A673 (cell line): ENCODE data around the gene CTDNEP1. TPM values are rescaled to one million over a fixed set of nuclear protein-coding genes. Genes with fewer than 3 reads are reported as not detected.

Source experiments
- BruUV-seq: library from RNA; stranded (reverse); fragments of 400-500 nt; replicated peaks from 2 replicates; lab custom pipeline; 2021; lab: Mats Ljungman, UMichigan
- CTCF ChIA-PET: fragments of 300-600 bp; sonication (Branson Sonifier 250); formaldehyde crosslinking; loops from one replicate; lab custom pipeline; 2022; ENCODE audit warnings: antibody characterized with exemption; lab: Charles Lee
- POLR2A ChIA-PET: fragments of 300-600 bp; sonication (Branson Sonifier 250); formaldehyde crosslinking; loops from one replicate; lab custom pipeline; 2022; ENCODE audit warnings: antibody characterized with exemption; ENCODE audit not compliant: low non-redundant PET; lab: Charles Lee
- DNase-seq: peaks from one replicate; pipeline ENCODE4 v3.0.0-alpha.2; 2015; ENCODE audit warnings: low spot score
- H3K27ac ChIP-seq: fragments of 200-600 bp; sonication (generic); 2 replicates; pipeline ENCODE4 v1.5.1; 2016; ENCODE audit warnings: mixed run types, low read depth, mild to moderate bottlenecking, mixed read lengths, antibody characterized with exemption, low read length; ENCODE audit not compliant: poor library complexity, severe bottlenecking
- H3K27me3 ChIP-seq: fragments of 200-600 bp; sonication (generic); replicated peaks from 2 replicates; pipeline ENCODE4 v1.6.1; 2017; ENCODE audit warnings: mixed run types, low read depth, mild to moderate bottlenecking, mixed read lengths, antibody characterized with exemption, low read length; ENCODE audit not compliant: insufficient read depth, poor library complexity
- H3K36me3 ChIP-seq: fragments of 200-600 bp; sonication (generic); 2 replicates; pipeline ENCODE4 v1.6.1; 2016; ENCODE audit warnings: mixed run types, mild to moderate bottlenecking, mixed read lengths, antibody characterized with exemption, low read length; ENCODE audit not compliant: insufficient read depth, poor library complexity, severe bottlenecking
- H3K4me1 ChIP-seq: fragments of 200-600 bp; sonication (generic); 2 replicates; pipeline ENCODE4 v1.6.1; 2017; ENCODE audit warnings: mixed run types, mild to moderate bottlenecking, mixed read lengths, antibody characterized with exemption, low read length; ENCODE audit not compliant: insufficient read depth, poor library complexity, severe bottlenecking
- H3K4me3 ChIP-seq: fragments of 200-600 bp; sonication (generic); 2 replicates; pipeline ENCODE4 v1.5.1; 2016; ENCODE audit warnings: low read depth, mixed run types, mild to moderate bottlenecking, mixed read lengths, low read length; ENCODE audit not compliant: poor library complexity, severe bottlenecking
- H3K9me3 ChIP-seq: fragments of 200-600 bp; sonication (generic); 2 replicates; pipeline ENCODE4 v1.6.1; 2016; ENCODE audit warnings: mixed run types, low read depth, mild to moderate bottlenecking, mixed read lengths, antibody characterized with exemption, low read length; ENCODE audit not compliant: poor library complexity, severe bottlenecking
- CTCF ChIP-seq: fragments of 300-800, 200-600 bp; sonication (generic); conservative IDR thresholded peaks from 2 replicates; pipeline ENCODE4 v1.5.1; 2017; ENCODE audit warnings: low read depth, mild to moderate bottlenecking, antibody characterized with exemption, low read length, moderate library complexity, mixed read lengths
- EZH2 ChIP-seq: fragments of 200-600 bp; sonication (generic); IDR thresholded peaks from 2 replicates; pipeline ENCODE4 v1.6.1; 2017; ENCODE audit warnings: borderline replicate concordance, low read depth, mild to moderate bottlenecking, mixed read lengths, antibody characterized with exemption, low read length; ENCODE audit not compliant: poor library complexity, severe bottlenecking
- intact Hi-C: fragments of 100-400 bp; cut with micrococcal nuclease; formaldehyde crosslinking; loops from one replicate; pipeline ENCODE4 v1.10.0; 2022; ENCODE audit not compliant: unreplicated experiment
- total RNA-seq: library from RNA; stranded (reverse); gene quantifications from 2 replicates; pipeline ENCODE4 v1.2.3, GENCODE V29; 2021

CTDNEP1 gene
- total RNA-seq, 1 experiment from 2014 or later = 175 TPM

GRCh38 chr17:7238420-7239090 lies 13.0 kb downstream of the CTDNEP1 start:
- POLR2A ChIA-PET = interaction anchor here (0.6 kb wide), 1 partner anchor 340 kb away, joined by 12 read pairs; no protein-coding TSS in a partner anchor
- CTCF ChIA-PET = interaction anchor here (1.5 kb wide), 1 partner anchor 18 kb away, joined by 5 read pairs; no protein-coding TSS in a partner anchor
- Histone ChIP-seq H3K36me3 (peaks cover 39% of the 10 kb centered on the region), H3K4me3 (peak overlapping the region; percentile 96), H3K27me3 (no peaks in the 10 kb centered on the region), H3K27ac (peak overlapping the region; percentile 95), H3K4me1 (peaks cover 41% of the 10 kb centered on the region), H3K9me3 (no peaks in the 10 kb centered on the region)
- intact Hi-C loops = no loop called here
- no peak for DNase-seq
- BruUV-seq = no TSS peak
- TF ChIP-seq CTCF (no peak), EZH2 (no peak)

DNA sequence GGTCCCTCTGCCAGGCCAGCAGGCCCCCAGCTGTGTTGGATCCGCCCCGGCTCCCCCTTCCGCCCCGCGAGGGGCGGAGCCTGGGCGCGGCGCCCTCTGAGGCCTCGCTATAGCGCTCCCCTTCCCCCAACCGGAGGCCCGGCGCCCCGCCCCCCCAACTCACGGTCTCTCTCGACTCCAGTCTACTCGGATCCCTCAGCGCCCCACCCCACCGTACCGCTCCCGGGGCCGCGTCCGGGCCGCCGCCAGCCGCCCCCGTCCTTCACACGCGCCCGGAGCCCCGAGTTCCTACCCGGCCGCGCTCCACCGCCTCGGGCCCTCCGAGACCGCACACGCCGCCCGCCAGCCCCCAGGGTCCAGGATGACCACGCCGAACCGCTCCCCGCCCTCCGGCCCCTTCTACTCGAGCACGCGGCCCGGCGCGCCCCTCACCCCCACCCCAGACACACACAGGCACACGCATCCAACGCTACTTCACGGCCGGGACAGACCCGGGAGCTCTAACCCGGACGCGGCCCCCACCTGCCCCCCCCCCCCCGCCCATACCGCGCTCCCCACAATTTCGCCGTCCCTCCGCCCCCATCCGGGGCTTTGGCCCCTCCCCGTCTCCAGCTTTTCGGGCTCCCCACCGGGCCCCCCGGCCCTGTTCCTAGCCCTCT lies 13.6 kb downstream of the CTDNEP1 start:
- Histone ChIP-seq H3K27me3 (no peaks in the 10 kb centered on the region), H3K4me3 (peak overlapping the region; percentile 96), H3K9me3 (no peaks in the 10 kb centered on the region), H3K27ac (peak overlapping the region; percentile 95), H3K36me3 (peaks cover 39% of the 10 kb centered on the region), H3K4me1 (peaks cover 37% of the 10 kb centered on the region)
- no TSS peak for BruUV-seq
- no peak for TF ChIP-seq CTCF
- TF ChIP-seq EZH2 = no peak
- intact Hi-C loops = no loop called here
- ChIA-PET CTCF (interaction anchor here (0.5 to 1.5 kb wide), 2 partner anchors 10 to 17 kb away, joined by 5 to 7 read pairs; no protein-coding TSS in a partner anchor), POLR2A (interaction anchor here (0.6 kb wide), 1 partner anchor 340 kb away, joined by 12 read pairs; no protein-coding TSS in a partner anchor)
- peak; percentile 84 for DNase-seq

DNA sequence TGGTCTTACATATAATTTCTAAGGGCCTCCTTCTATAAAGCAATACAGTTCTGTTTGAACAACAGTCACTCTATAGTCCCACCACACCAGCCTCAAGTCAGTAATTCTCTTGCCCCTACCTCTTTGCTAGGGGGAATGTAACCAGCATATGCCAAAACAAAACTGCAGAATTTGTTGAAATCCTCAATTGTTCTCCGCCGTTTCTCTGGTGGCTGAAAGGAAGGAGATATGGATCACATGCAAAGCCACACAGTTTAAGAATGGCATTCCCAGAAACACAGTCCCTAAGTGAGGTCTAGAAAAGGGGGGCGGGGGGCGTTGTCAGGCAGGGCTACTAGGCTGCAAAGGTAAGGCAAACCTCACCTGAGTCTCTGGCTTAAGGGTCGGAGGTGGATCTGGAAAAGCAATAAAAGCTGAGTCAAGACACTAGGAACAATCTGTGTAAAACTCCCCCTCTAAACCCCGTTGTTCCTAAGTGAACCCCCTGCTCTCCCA lies 14.2 kb downstream of the CTDNEP1 start:
- DNase-seq = no peak
- Histone ChIP-seq H3K4me1 (peaks cover 39% of the 10 kb centered on the region), H3K27me3 (no peaks in the 10 kb centered on the region), H3K36me3 (peaks cover 39% of the 10 kb centered on the region), H3K27ac (peak overlapping the region; percentile 95), H3K9me3 (no peaks in the 10 kb centered on the region), H3K4me3 (peak overlapping the region; percentile 96)
- no TSS peak for BruUV-seq
- CTCF ChIA-PET = interaction anchor here (0.5 to 1.5 kb wide), 2 partner anchors 10 to 17 kb away, joined by 5 to 7 read pairs; no protein-coding TSS in a partner anchor
- TF ChIP-seq EZH2 = no peak
- no peak for TF ChIP-seq CTCF
- intact Hi-C loops = no loop called here
- POLR2A ChIA-PET = no interaction called here
